ENCODE results near the gene TCL1B.
A peak's percentile ranks its signal among the peaks of the same experiment; 100 is the strongest.
"Not testable (repeated sequence)": the region's sequence is repeated elsewhere in the genome, so short reads cannot be mapped to it uniquely, and the experiment has no call there.

Gene TCL1B

GRCh38 chr14:95664546-95664945, 21.7 kb upstream of the TCL1B start:
- DNase-seq (ENCODE audit: low read depth, low spot score), result no peak
- no peak overlapping the region for H3K4me3 ChIP-seq (ENCODE audit: low read length)

- H3K4me3 ChIP-seq (ENCODE audit: low read length); DNase-seq (ENCODE audit: low read depth, low spot score): not testable (repeated sequence)
These were observed 20.7 kb upstream of the TCL1B start for GRCh38 chr14:95665530-95665929.

GRCh38 chr14:95666450-95666849, 19.8 kb upstream of the TCL1B start:
- no peak overlapping the region for H3K4me3 ChIP-seq (ENCODE audit: low read length)

GRCh38 chr14:95667249-95667693, 19.0 kb upstream of the TCL1B start:
- DNase-seq (ENCODE audit: low read depth, low spot score), result peak; percentile 8
- no peak overlapping the region for H3K4me3 ChIP-seq (ENCODE audit: low read length)

More at GRCh38 chr14:95666450-95666849, 19.8 kb upstream of the TCL1B start:
- no peak for DNase-seq (ENCODE audit: low read depth, low spot score)

- DNase-seq (ENCODE audit: low read depth, low spot score), result no peak
- no peak overlapping the region for H3K4me3 ChIP-seq (ENCODE audit: low read length)
These were observed 17.9 kb upstream of the TCL1B start for GRCh38 chr14:95668235-95668772.

- no peak overlapping the region for H3K4me3 ChIP-seq (ENCODE audit: low read length)
- no peak for DNase-seq (ENCODE audit: low read depth, low spot score)
These were observed 11.6 kb upstream of the TCL1B start for GRCh38 chr14:95674613-95675012.

GRCh38 chr14:95675486-95675885, 10.7 kb upstream of the TCL1B start:
- H3K4me3 ChIP-seq (ENCODE audit: low read length), result no peak overlapping the region
- no peak for DNase-seq (ENCODE audit: low read depth, low spot score)

- DNase-seq (ENCODE audit: low read depth, low spot score), result no peak
- H3K4me3 ChIP-seq (ENCODE audit: low read length), result no peak overlapping the region
These were observed 8.9 kb upstream of the TCL1B start for GRCh38 chr14:95677179-95677835.

- DNase-seq (ENCODE audit: low read depth, low spot score), result no peak
These were observed 6.9 kb upstream of the TCL1B start for GRCh38 chr14:95679148-95679815.

GRCh38 chr14:95679998-95680735, 6.1 kb upstream of the TCL1B start:
- no peak overlapping the region for H3K4me3 ChIP-seq (ENCODE audit: low read length)
- DNase-seq (ENCODE audit: low read depth, low spot score), result no peak

More at GRCh38 chr14:95679148-95679815, 6.9 kb upstream of the TCL1B start:
- no peak overlapping the region for H3K4me3 ChIP-seq (ENCODE audit: low read length)

- no peak for DNase-seq (ENCODE audit: low read depth, low spot score)
- no peak overlapping the region for H3K4me3 ChIP-seq (ENCODE audit: low read length)
These were observed 5.1 kb upstream of the TCL1B start for GRCh38 chr14:95681153-95681552.

GRCh38 chr14:95683793-95684192, 2.4 kb upstream of the TCL1B start:
- DNase-seq (ENCODE audit: low read depth, low spot score), result peak; percentile 10
- H3K4me3 ChIP-seq (ENCODE audit: low read length), result no peak overlapping the region

- no peak for DNase-seq (ENCODE audit: low read depth, low spot score)
- H3K4me3 ChIP-seq (ENCODE audit: low read length), result no peak overlapping the region
These were observed 709 bp downstream of the TCL1B start for GRCh38 chr14:95686935-95687334.

GRCh38 chr14:95689441-95689840, 3.2 kb downstream of the TCL1B start:
- H3K4me3 ChIP-seq (ENCODE audit: low read length), result no peak overlapping the region
- no peak for DNase-seq (ENCODE audit: low read depth, low spot score)

- no peak for DNase-seq (ENCODE audit: low read depth, low spot score)
- H3K4me3 ChIP-seq (ENCODE audit: low read length), result no peak overlapping the region
These were observed 4.6 kb downstream of the TCL1B start for GRCh38 chr14:95690815-95691214.

GRCh38 chr14:95691591-95691990, 5.4 kb downstream of the TCL1B start:
- DNase-seq (ENCODE audit: low read depth, low spot score), result no peak
- no peak overlapping the region for H3K4me3 ChIP-seq (ENCODE audit: low read length)

- no peak overlapping the region for H3K4me3 ChIP-seq (ENCODE audit: low read length)
- no peak for DNase-seq (ENCODE audit: low read depth, low spot score)
These were observed 5.9 kb downstream of the TCL1B start for GRCh38 chr14:95692109-95692508.

GRCh38 chr14:95695051-95695450, 8.8 kb downstream of the TCL1B start:
- no peak overlapping the region for H3K4me3 ChIP-seq (ENCODE audit: low read length)
- DNase-seq (ENCODE audit: low read depth, low spot score), result no peak

- no peak for DNase-seq (ENCODE audit: low read depth, low spot score)
- H3K4me3 ChIP-seq (ENCODE audit: low read length), result no peak overlapping the region
These were observed 9.7 kb downstream of the TCL1B start for GRCh38 chr14:95695913-95696312.

- no peak for DNase-seq (ENCODE audit: low read depth, low spot score)
- H3K4me3 ChIP-seq (ENCODE audit: low read length), result no peak overlapping the region
These were observed 10.5 kb downstream of the TCL1B start for GRCh38 chr14:95696741-95697140.

All from Jurkat, Clone E6-1 (cell line).